RWPE2 (cell line): Measurements from ENCODE around the gene MLXIP.

Experiments
- ATAC-seq: fragments of 200-7000 bp; cut with Tn5 transposase; 3 replicates; pipeline ENCODE4 v1.9.1; 2021; ENCODE audit warnings: low read depth
- DNase-seq: peaks from one replicate; pipeline ENCODE4 v3.0.0-alpha.2; 2020; ENCODE audit warnings: low spot score
- H3K27ac ChIP-seq: fragments of 450-650 bp; 2 replicates; pipeline ENCODE4 v1.5.1; 2017; ENCODE audit warnings: mild to moderate bottlenecking; ENCODE audit not compliant: poor library complexity, severe bottlenecking
- H3K27me3 ChIP-seq: fragments of 250-450 bp; sonication (Bioruptor Pico); 2 replicates; pipeline ENCODE4 v1.5.1; 2021; ENCODE audit warnings: mild to moderate bottlenecking, moderate library complexity; ENCODE audit not compliant: insufficient read depth, poor library complexity, severe bottlenecking
- H3K36me3 ChIP-seq: fragments of 250-450 bp; sonication (Bioruptor Pico); 2 replicates; pipeline ENCODE4 v1.5.1; 2020; ENCODE audit warnings: low read depth, mild to moderate bottlenecking, moderate library complexity
- H3K4me1 ChIP-seq: fragments of 250-450 bp; sonication (Bioruptor Pico); 2 replicates; pipeline ENCODE4 v1.5.1; 2021; ENCODE audit warnings: mild to moderate bottlenecking, moderate library complexity; ENCODE audit not compliant: insufficient read depth, poor library complexity, severe bottlenecking
- H3K4me3 ChIP-seq: fragments of 250-450 bp; sonication (Bioruptor Pico); 2 replicates; pipeline ENCODE4 v1.5.1; 2021; ENCODE audit warnings: mild to moderate bottlenecking, moderate library complexity; ENCODE audit not compliant: severe bottlenecking
- H3K9me3 ChIP-seq: fragments of 250-450 bp; sonication (Bioruptor Pico); 2 replicates; pipeline ENCODE4 v1.5.1; 2021; ENCODE audit warnings: mild to moderate bottlenecking, moderate library complexity; ENCODE audit not compliant: severe bottlenecking
- TF ChIP-seq, protein P1 (sequence below): fragments of 450-650 bp; IDR thresholded peaks from one replicate; pipeline ENCODE4 v1.5.1; 2017; ENCODE audit warnings: mild to moderate bottlenecking, moderate library complexity; ENCODE audit not compliant: poor library complexity, severe bottlenecking

MLXIP gene

DNA sequence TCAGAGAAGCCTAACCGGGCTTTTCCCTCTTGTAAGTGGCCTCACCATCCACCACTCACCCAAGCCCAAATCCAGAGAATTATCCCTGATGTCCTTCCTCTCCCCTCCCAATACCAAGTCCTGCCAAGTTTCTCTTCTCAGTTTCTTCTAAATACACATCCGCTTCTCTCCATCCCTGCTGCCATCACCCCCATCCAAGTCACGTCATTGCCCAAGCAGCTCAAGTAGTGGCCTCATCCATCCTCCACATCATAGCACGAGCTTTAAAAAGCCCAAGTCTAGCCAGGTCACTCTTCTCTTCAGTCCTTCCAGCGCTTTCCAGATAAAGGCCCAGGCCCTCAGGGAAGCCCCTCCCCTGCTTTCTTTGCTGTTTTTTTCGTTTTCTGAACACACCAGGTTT is 70.1 kb downstream of the MLXIP start:
- H3K36me3 ChIP-seq = peaks cover 3% of the 10 kb centered on the region
- H3K27me3 ChIP-seq = no peaks in the 10 kb centered on the region
- H3K4me3 ChIP-seq = no peak overlapping the region
- TF ChIP-seq, protein P1, sequence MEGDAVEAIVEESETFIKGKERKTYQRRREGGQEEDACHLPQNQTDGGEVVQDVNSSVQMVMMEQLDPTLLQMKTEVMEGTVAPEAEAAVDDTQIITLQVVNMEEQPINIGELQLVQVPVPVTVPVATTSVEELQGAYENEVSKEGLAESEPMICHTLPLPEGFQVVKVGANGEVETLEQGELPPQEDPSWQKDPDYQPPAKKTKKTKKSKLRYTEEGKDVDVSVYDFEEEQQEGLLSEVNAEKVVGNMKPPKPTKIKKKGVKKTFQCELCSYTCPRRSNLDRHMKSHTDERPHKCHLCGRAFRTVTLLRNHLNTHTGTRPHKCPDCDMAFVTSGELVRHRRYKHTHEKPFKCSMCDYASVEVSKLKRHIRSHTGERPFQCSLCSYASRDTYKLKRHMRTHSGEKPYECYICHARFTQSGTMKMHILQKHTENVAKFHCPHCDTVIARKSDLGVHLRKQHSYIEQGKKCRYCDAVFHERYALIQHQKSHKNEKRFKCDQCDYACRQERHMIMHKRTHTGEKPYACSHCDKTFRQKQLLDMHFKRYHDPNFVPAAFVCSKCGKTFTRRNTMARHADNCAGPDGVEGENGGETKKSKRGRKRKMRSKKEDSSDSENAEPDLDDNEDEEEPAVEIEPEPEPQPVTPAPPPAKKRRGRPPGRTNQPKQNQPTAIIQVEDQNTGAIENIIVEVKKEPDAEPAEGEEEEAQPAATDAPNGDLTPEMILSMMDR = no peak
- ATAC-seq = peak; percentile 3; the same call in 1 of the 3 replicates
- H3K27ac ChIP-seq = no peak overlapping the region
- no peaks in the 10 kb centered on the region for H3K9me3 ChIP-seq
- no peaks in the 10 kb centered on the region for H3K4me1 ChIP-seq
- no peak for DNase-seq

DNA sequence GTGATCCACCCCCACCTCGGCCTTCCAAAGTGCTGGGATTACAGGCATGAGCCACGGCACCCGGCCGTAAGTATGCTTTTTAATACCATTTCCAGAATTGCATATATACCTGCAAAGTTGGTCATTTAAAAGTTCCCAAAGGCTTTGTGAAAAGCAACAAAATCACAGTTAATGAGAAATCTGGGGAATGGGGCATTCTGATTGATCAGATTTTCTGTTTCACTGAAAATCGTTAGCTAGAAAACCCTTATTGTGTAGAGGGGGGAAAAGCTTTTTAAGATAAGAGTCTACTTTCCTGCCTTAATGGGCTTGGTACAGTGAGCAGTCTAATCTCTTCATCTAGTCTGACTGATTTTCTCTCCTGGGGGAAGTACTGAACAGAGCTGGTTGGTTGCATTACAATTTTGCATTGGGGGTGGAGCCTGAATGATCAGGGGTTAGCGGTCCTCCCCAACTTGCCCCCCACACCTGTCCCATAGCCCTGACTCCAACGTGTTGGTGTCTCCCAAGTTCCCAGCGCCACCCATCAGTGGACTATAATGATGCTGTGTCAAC is 71.6 kb downstream of the MLXIP start:
- TF ChIP-seq, protein P1 = no peak
- Histone ChIP-seq H3K9me3 (no peaks in the 10 kb centered on the region), H3K4me1 (no peaks in the 10 kb centered on the region), H3K27me3 (no peaks in the 10 kb centered on the region), H3K4me3 (no peak overlapping the region), H3K36me3 (no peaks in the 10 kb centered on the region), H3K27ac (no peak overlapping the region)
- ATAC-seq = no peak
- DNase-seq = no peak

DNA sequence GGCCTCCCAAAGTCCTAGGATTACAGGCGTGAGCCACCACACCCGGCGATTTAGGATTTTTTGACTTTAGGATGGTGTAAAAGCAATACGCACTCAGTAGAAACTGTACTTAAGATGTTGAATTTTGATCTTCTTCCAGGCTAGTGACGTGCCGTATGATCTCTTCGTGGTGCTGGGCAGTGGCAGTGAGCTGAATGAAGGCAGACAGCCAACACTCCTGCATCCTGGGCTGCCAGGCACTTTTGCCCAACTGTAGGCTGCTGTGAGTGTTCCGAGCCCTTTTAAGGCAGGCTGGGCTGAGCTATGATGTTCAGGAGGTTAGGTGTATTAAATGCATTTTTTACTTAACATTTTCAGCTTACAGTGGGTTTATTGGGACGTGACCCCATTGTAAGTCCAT is 74.2 kb downstream of the MLXIP start:
- DNase-seq (no peak), ATAC-seq (no peak)
- Histone ChIP-seq H3K36me3 (no peaks in the 10 kb centered on the region), H3K4me3 (no peak overlapping the region), H3K4me1 (no peaks in the 10 kb centered on the region), H3K9me3 (no peaks in the 10 kb centered on the region), H3K27ac (no peak overlapping the region), H3K27me3 (no peaks in the 10 kb centered on the region)
- TF ChIP-seq, protein P1 = no peak

DNA sequence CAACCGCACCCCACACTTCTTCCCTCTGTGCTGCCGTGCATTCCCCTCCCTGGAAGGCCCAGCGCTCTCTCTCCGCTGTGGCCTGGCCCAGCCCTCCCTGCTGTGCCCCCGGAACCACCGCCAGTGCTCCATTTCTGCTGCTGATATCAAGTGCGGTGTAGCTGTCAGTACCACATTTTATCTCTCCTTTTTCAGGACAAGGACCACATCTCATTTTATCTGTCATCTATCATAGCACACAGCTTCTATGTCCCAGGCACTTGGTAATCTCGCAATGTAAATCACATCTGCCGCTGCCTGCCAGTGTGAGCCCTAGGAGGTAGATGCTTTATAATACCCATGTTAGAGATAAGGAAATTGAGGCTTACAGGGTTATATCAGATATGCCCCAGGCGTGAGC is 77.1 kb downstream of the MLXIP start:
- ATAC-seq = no peak
- no peaks in the 10 kb centered on the region for H3K27me3 ChIP-seq
- no peaks in the 10 kb centered on the region for H3K4me1 ChIP-seq
- no peak for DNase-seq
- H3K36me3 ChIP-seq = no peaks in the 10 kb centered on the region
- no peak overlapping the region for H3K4me3 ChIP-seq
- no peaks in the 10 kb centered on the region for H3K9me3 ChIP-seq
- TF ChIP-seq, protein P1 = no peak
- H3K27ac ChIP-seq = no peak overlapping the region

DNA sequence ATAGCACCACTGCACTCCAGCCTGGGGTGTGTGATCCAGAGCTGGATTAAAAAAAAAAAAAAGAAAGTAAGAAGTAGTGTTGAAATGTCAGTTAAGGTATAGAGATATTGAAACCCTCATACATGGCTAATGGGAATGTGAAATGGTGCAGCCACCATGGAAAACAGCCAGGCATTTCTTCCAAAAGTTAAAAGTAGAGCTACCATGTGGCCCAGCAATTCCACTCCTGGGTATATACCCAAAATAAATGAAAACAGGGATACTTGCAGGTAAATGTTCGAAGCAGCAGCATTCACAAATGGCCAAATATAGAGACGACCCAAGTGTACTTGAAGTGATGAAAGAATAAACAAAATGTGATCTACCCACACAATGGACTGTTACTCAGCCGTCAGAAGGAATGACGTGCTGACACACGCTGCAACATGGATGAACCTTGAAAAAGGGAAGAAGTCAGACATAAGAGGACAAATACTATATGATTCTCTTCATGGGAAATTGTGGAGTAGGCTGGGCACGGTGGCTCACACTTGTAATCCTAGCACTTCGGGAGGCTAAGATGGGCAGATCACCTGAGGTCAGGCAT is 80.2 kb downstream of the MLXIP start:
- peak; percentile 42; the same call in 1 of the 3 replicates for ATAC-seq
- Histone ChIP-seq H3K36me3 (no peaks in the 10 kb centered on the region), H3K4me3 (no peak overlapping the region), H3K4me1 (no peaks in the 10 kb centered on the region), H3K9me3 (no peaks in the 10 kb centered on the region), H3K27ac (no peak overlapping the region), H3K27me3 (no peaks in the 10 kb centered on the region)
- no peak for DNase-seq
- TF ChIP-seq, protein P1 = no peak
